Iris pigment epithelial cell (primary cell): ENCODE data around the gene SPATA13.

ENCODE experiments used
- DNase-seq: peaks from one replicate; pipeline ENCODE4 v3.0.0-alpha.2; 2011; ENCODE audit warnings: low read depth

SPATA13 gene

DNA sequence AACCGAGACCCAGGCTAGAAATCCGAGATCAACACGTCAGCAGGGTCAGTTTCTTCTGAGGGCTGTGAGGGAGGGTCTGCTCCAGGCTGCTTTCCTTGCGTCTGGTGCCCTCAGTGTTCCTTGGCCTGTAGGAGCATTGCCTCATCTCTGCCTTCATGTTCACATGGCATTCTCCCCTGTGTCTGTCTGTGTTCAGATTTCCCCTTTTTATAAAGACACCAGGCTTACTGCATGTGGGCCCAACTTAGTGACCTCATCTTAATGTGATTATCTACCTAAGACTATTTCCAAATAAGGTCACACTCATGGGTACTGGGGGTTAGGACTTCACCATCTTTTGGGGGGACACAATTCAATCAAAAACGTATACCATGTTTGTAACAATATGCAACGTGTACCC lies 91.6 kb downstream of the SPATA13 start:
- no peak for DNase-seq

DNA sequence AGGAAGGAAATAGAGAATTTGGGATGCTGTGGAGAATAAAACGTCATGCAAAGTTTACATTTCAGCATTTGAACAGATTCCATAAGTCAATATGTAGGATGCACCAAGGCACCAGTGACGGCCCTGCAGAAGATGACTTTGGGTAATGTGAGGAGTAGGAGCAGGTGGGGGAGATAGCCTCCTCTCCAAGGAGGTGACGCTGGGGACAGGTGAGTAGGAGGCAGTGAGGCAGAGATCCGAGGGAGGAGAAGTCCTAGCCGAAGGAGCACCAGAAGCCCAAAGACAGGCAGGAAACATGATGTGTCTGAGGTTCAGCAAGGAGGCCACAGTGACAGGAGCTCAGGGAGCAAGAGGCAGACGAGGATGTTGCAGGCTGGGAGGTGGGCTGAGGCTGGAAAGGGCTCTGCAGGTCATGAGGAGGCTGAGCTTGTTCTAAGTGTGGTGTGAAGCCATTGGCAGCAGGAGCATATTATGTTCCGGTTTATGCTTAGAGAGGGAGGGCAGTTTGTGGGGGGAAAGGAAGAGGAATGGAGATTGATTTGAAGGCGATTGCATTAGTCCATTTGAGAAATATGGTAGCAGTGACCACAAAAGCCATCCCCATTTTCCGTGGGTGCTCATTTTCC lies 93.1 kb downstream of the SPATA13 start:
- DNase-seq, result no peak

DNA sequence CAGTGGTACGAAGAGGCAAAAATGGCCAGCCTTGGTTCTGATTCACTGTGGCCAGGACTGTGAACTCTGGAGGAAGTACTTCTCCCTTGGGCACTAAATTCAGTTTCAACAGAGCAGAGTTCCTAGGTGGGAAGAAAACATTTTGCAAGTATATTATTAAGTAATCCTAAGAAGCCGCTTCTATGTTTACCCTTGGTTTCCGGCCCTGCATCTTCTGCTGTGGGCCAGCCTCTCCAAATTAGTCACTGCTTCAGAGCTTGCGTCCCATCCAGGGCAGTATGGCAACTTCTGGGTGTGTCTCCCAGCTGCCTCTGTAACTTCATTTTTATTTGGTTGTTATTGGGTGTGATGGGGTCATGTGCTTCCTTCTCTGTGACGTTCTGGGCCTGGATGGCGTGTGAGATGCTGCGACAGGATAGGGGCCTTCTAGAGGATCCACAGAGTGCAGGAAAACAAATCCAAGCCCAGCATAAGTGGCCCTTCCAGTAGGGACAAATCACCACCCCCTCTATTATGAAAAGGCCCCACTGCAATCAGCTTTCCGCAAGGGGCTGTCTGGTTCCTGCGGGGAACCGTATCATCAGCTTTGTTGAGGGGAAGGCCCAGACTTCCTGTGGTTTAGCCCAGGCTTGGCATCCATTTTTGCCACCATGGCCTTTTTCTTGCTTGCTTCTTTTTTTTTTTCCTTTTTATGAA lies 93.8 kb downstream of the SPATA13 start:
- DNase-seq, result peak; percentile 72

DNA sequence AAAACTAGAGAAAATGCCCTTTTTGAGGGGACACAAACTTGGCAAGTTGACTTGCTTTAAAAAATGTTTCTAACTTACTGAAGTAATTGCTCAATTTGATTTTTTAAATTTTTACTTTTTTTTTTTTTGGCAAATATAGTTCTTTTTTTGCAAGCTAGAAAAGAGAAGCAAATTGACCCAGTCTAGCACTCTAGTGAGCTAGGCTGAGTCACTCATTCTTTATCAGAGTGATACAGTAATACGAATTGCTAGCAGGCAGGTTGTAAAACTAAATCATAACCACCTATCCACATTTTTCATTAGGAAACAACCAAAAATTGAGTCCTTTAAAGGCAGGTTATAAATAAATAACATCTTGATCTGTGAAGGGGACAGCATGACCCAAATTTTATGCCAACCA lies 97.0 kb downstream of the SPATA13 start:
- no peak for DNase-seq

DNA sequence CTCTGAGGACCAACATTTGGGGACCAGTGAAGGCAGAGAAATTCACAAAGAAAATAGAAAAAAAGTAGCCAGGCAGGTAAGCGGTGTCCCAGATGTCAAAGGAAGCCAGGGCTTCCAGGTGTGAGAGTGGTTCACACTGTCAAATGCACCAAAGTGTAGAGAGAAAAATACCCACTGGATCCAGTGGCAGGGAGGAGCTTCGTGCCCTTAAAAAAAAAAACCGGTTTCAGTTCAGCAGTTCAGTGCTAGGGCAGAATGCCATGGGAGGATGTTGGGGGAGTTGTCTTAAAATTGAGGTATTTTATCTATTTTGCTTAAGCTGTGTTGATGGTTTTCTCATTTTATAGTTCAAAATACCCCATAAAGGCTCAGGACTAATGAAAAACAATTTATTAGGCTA lies 101.0 kb downstream of the SPATA13 start:
- no peak for DNase-seq

DNA sequence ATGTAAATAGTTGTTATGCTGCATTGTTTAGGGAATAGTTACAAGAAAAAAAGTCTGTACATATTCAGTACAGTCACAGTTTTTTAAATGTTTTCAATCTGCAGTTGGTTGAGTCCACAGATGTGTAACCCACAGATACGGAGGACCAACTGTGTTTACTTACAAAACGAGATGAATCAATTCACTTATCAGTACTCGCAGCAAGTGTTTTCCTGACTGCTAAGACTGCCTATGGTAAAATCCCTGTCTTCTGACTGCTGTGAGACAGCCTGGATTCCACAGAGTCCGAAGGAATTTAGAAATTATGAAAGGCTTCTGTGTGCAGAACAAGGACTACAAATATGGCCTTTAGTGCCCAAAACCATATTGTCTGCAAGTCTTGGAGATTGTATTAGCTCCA lies 103.1 kb downstream of the SPATA13 start:
- peak; percentile 73 for DNase-seq

DNA sequence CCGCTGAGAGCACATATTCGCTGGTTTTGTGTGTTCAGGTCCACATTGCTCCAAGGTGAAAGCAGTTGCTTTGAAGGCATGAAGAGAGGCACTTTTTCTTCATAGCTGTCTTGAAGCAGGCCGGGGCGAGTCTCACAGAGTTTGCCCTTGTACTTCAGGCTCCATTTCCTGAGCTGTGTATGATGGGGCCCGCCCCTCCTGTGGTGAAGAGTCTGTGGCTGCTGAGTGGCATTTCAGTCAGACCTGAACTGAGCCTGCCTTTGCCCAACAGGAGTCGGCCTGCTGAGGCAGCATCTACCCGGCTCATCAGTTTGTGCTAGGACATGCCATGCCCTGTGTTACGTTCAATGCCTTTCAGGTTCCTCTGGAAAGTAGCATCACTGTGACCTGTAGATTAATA lies 104.5 kb downstream of the SPATA13 start:
- no peak for DNase-seq

DNA sequence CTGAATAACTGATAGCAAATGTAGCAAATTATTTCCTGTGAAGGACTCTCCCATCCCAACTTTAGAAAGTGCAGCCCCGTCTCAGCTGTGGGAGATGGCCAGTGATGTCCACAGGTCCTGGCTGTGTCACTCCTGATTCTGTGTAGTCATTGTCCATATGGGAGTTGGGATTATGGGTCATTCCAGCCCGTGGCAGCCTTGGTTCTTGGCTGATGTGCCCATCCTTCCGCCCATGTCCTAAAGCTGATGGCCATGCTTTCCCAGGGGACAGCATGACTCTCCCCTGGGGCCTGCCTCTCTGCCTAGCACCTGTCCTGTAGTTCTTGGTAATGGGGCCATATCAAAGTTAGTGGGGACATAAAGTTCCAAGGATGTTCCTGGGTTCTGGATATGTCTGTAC lies 104.9 kb downstream of the SPATA13 start:
- DNase-seq, result no peak

DNA sequence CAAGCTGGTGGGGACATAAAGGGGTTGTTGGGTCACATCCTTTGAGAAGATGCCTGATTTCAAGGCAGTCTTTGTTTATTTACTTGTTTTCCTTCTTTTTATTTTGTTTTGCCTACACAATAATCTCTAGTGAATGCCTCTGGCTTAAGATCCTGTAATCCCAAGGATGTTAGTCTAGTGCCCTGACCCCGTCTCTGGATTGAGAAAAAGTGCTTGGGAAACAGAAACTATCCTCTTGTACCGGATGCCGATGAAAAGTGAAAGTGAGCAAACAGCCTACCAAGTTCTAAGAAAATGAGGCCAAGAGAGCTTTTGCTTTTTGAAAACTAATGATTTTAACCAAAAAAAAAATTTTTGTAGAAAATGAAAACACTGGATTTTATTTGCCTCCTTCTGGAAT lies 106.8 kb downstream of the SPATA13 start:
- DNase-seq, result peak; percentile 47

DNA sequence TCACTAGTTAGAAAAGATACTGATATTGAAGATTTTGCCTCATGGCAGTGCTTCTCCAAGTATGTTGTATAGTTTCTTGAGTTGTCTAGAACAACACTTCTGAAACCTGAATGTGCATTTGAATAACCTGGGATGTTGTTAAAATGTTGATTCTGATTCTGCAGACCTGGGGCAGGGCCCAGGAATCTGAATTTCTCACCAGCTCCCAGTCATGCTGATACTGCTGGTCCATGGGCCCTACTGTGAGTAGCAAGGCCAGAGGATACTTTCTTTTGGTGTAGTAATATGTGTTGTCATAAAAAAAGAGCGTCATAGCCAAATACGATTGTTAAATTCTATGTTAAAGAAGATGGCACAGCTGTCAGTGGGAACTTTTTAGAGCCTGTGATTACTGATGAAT lies 107.3 kb downstream of the SPATA13 start:
- no peak for DNase-seq

DNA sequence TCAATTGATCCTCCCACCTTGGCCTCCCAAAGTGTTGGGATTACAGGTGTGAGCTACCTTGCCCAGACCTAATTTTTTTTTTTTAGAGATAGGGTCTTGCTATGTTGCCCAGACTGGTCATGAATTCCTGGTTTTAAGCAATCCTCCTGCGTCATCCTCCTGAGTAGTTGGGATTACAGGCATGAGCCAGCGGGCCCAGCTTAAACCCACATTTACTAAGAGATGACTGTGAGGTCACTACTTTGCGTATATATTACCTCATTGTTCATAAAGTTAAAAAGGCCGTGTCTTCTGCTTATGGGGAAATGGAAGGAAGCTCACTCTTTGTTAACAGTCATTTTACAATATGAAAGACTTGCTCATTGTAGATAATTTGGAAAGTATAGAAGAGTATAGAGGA lies 109.3 kb downstream of the SPATA13 start:
- DNase-seq, result peak; percentile 64

DNA sequence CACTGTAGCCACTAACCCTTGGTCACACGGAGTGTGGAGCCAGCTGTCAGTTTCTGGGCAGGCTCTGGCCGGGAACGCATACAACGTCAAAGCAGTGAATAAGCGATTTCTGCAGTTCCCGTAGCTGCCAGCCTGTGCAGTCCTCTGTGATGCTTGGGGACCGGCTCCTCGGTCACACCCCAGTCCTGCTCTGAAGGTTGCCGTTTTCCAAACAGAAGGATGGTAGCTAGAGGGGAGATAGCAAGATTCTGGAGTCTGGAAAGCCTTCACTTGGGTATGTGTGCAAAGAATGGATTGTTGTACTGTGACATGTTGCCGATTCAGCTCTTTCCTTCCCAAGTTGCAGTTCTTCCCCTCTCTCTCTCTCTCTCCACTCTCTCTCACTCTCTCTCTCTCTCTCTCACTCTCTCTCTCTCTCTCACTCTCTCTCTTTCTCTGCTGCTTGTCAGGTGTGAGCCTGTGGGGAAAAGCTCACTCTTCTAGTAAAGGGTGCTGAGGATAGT lies 110.2 kb downstream of the SPATA13 start:
- DNase-seq, result peak; percentile 66

DNA sequence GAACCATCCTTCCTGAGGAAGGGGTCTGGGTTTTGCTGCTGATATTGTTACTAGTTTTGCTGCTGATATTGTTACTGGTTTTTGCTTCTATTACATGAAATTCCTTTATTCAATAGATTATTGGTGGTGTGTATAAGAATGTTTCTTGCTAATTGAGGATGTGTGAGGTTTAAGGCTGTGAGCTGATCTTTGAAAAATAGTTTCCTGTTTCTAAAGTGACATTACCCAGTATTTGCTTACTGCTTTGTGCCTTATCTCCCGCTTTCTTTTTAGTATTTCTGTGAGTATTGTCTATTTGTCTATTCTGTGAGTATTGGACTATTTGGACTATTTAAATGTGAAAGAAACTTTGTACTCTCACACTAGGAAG lies 110.7 kb downstream of the SPATA13 start:
- DNase-seq, result no peak

DNA sequence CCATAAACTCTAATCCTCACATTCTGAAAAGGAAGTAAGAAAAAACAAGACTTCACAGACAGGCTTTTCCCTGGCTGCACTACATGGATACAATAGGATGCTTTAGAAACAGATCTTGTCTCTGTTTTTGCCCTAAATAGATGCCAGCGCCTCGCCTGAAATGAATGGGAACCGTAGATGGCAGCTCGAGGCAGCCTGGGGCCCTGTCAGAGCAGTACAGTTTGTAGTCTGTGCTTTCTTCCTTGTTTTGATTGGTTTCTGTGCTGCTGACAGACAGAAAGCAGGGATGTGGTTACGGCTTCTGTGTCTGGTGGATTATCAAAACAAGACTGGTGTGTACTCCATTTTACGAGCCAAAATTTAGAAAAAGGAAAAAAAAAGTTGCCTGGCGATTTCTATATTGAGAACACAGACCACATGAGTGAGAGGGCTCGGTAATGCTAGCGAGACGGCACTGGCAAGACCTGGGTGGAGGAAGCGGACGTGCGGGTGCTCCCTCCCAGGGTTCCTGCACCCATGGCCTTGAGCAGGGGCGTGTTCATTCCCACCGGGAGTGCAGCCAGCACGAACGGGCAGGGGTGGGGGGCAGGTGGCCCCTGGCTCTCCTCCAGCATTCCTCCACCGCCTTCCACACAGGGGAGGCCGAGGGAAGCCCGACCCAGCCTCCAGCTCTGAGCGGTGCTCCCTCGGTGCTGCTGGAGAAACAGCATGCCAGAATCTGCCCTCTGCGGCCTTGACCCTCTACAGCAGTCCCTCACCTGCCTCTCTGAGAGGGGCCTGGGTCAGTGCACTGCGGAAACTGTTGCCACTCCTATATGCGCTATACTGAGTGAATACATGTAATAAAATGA lies 111.3 kb downstream of the SPATA13 start:
- DNase-seq, result peak; percentile 87

DNA sequence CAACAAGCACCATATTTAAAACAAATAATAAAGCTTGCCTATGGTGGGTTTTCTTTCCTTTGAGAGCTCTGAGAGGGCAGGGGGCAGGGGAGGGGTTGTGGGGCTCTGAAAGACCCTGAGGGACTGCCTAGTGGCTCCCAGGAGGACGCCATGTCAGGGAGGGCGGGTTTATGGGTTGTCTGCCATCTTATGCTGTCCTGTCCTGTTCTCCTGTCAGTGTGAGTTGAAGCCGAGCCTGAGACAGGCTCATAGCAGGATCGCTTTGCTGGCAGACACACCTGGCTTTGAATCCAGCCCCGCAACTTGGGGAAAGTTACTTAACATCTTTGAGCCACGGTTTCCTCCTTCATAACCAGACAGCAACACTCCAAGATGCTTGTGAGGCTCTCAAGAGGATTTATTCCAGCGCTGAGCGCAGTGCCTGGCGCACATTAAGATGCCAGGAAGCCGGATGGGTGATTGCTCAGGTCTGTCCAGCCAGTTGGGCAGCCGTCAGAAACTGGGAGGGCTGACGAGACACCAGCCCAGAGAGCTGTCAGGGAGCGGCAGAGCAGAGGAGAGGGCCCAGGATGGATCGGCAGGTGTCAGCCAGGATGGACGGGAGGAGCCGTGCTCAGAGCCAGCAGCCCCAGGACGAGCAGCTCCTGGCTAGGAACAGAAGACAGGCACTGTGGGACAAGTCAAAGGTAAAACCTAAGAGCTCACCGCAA lies 112.1 kb downstream of the SPATA13 start:
- DNase-seq, result no peak

DNA sequence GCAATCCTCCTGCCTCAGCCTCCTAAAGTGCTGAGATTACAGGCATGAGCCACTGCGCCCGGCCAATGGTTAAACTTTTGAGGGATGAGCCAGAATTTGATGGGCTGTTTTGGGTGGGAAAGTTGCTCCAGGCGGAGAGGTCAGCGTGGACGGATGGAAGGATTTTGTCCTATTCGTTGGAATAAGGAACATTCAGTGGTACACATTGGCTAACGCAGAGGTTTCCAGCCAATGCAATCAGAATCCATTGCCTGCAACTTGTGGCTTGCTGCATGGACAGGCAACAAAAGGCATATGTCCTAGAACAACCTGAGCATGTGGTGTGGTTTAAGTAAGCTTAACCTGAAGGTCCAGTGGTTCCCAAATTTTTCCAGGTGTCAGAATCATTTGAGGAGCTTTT lies 113.4 kb downstream of the SPATA13 start:
- no peak for DNase-seq

DNA sequence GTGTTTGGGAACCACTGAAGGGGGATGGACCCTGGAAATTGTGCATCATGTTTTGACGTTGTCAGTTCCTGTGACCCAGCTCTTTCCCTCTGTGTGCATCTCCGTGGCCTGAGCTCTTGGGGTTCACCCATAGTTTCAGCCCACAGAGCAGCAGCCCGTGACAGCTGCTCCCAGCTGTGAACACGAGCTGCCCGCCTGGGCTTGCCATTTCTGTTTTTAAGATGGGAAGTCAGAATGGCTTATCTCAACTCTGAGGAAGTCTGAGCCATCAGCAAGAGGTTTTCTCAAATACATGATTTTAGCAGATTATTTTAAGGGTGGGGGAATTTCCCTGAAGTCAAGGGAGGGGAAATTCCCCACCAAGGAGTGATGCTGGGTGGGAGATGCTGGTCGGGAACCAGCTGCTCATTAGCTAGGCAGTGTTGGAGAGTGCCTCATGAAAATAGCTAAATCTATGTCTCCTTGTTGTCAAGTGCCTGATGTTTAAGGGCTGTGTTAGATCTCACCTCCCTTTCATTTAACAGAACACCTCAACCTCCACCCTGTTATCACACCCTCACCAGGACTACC lies 114.0 kb downstream of the SPATA13 start:
- no peak for DNase-seq

DNA sequence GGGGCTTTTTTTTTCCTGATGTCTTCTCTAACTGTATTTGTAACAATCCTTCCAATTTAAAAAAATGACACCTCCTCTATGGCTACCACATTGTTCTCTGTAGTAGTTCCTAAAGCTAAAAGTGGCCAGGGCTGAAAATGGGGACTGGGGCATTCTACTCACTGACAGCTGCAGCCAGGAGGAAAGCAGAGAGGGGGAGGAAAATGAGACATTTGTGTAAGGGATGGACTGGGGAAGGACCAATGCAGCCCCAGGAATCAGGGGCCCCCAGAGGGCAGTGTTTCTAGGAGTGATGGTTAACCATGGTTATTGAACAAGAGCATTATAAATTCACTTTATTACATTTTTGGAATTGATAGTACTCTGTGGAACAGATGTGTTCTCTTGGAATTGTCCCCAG lies 114.5 kb downstream of the SPATA13 start:
- no peak for DNase-seq

DNA sequence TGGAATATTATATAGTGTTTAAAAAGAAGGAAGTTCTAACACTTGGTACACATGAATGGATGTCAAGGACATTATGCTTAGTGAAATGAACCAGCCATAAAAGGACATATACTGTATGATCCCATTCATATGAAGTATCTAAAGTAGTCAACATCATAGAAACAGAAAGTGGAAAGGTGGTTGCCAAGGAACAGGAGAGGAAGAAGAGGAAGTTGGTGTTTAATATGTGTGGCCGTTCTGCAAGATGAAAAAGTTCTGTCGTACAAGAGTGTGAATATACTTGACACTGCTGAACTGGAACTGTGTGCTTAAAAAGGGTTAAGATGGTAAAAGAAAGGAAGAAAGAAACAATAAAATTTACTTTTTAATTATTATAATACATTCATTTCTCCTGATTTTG lies 115.8 kb downstream of the SPATA13 start:
- DNase-seq, result no peak

DNA sequence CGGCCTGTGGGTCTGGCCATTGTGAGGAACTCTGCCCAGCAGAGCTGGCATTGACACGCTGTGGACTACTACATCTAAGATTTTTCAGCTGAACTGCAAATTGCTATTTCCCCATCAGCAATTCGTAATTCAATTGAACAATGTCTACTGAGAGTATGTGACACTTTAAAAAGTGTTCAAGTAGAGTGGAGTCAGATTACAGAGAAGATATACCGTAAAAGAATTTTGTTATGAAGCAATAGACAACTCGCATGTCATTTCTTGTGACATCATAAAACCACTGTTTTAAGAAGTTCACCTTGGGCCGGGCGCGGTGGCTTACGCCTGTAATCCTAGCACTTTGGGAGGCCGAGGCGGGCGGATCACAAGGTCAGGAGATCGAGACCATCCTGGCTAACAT lies 116.3 kb downstream of the SPATA13 start:
- peak; percentile 23 for DNase-seq

DNA sequence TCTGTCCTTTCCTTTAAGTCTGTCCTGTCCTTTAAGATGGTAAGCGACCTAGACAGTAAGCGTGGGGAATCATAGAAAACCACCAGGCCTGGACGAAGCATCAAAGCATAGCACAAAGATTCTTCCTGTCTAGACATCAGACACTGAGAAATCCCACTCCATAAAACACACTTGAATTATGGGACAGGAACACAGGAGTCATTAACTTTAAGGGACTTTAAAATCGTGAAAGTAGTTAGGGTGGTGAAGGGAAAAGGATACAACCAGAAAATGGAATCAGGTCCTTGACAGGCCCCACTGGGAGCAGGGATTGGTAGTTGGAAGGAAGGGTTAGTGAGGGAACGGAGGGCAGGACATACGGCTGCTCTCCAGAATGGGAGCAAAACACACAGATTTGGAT lies 117.2 kb downstream of the SPATA13 start:
- DNase-seq, result no peak
